KMS-11 (cell line): ENCODE measurements around the gene DUSP8.

Experiments
- H2AFZ ChIP-seq: fragments of 200-600 bp; sonication (generic); 2 replicates; pipeline ENCODE4 v1.6.1; 2016; ENCODE audit warnings: antibody characterized with exemption, mixed run types, low read depth
- H3K27ac ChIP-seq: fragments of 200-600 bp; sonication (generic); 2 replicates; pipeline ENCODE4 v1.6.1; 2016; ENCODE audit warnings: mild to moderate bottlenecking, mixed run types
- H3K27me3 ChIP-seq: fragments of 200-600 bp; sonication (generic); 2 replicates; pipeline ENCODE4 v1.6.1; 2017; ENCODE audit warnings: mild to moderate bottlenecking, low read depth, mixed run types, moderate library complexity; ENCODE audit not compliant: insufficient read depth
- H3K36me3 ChIP-seq: fragments of 200-600 bp; sonication (generic); 2 replicates; pipeline ENCODE4 v1.6.1; 2017; ENCODE audit warnings: mild to moderate bottlenecking, mixed run types; ENCODE audit not compliant: insufficient read depth
- H3K4me1 ChIP-seq: fragments of 200-600 bp; sonication (generic); 2 replicates; pipeline ENCODE4 v1.6.1; 2016; ENCODE audit warnings: mild to moderate bottlenecking, low read depth, mixed run types; ENCODE audit not compliant: poor library complexity, severe bottlenecking
- H3K4me2 ChIP-seq: fragments of 200-600 bp; sonication (generic); 2 replicates; pipeline ENCODE4 v1.7.0; 2016; ENCODE audit warnings: mild to moderate bottlenecking, mixed run types
- H3K4me3 ChIP-seq: fragments of 200-600 bp; sonication (generic); IDR thresholded peaks from 2 replicates; pipeline ENCODE4 v1.6.1; 2017; ENCODE audit warnings: low read depth, low read length, mixed read lengths; ENCODE audit not compliant: insufficient read depth
- H3K79me2 ChIP-seq: fragments of 200-600 bp; sonication (generic); 2 replicates; pipeline ENCODE4 v1.6.1; 2016; ENCODE audit warnings: low read depth, mixed run types; ENCODE audit not compliant: insufficient read depth
- H3K9ac ChIP-seq: fragments of 200-600 bp; sonication (generic); 2 replicates; pipeline ENCODE4 v1.6.1; 2016; ENCODE audit warnings: mild to moderate bottlenecking, mixed run types
- H4K20me1 ChIP-seq: fragments of 200-600 bp; sonication (generic); 2 replicates; pipeline ENCODE4 v1.6.1; 2016; ENCODE audit warnings: mild to moderate bottlenecking, mixed run types; ENCODE audit not compliant: insufficient read depth
- TF ChIP-seq, protein P1 (sequence below): fragments of 200-600 bp; sonication (generic); conservative IDR thresholded peaks from 2 replicates; pipeline ENCODE4 v1.6.1; 2017; ENCODE audit warnings: low read depth, mild to moderate bottlenecking, antibody characterized with exemption, low read length, moderate library complexity, mixed read lengths

DUSP8 gene

DNA sequence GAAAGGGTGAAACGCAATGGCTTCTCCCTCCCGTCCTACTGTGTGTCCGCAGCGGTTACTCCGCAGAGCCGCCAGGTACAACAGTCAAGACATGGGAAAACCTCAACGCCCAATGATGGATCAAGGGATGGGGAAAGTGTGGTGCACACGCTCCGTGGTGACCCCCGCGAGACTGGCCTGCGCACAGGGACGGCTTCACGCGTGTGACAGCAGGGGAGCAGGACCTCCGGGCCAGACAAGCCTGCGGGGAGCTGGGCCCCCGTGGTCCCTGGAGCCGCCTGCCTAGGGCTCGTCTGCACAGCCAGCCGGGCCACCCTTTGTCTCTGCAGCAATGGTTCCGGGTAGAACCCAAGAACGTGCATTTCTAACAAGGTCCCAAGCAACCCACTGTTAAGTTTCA is 53.8 kb downstream of the DUSP8 start:
- Histone ChIP-seq H3K79me2 (no peaks in the 10 kb centered on the region), H3K9ac (no peak overlapping the region), H3K27ac (no peak overlapping the region), H2AFZ (no peak overlapping the region), H4K20me1 (no peaks in the 10 kb centered on the region), H3K36me3 (no peaks in the 10 kb centered on the region), H3K4me2 (no peak overlapping the region), H3K4me3 (no peak overlapping the region), H3K4me1 (no peaks in the 10 kb centered on the region), H3K27me3 (no peaks in the 10 kb centered on the region)
- TF ChIP-seq, protein P1, sequence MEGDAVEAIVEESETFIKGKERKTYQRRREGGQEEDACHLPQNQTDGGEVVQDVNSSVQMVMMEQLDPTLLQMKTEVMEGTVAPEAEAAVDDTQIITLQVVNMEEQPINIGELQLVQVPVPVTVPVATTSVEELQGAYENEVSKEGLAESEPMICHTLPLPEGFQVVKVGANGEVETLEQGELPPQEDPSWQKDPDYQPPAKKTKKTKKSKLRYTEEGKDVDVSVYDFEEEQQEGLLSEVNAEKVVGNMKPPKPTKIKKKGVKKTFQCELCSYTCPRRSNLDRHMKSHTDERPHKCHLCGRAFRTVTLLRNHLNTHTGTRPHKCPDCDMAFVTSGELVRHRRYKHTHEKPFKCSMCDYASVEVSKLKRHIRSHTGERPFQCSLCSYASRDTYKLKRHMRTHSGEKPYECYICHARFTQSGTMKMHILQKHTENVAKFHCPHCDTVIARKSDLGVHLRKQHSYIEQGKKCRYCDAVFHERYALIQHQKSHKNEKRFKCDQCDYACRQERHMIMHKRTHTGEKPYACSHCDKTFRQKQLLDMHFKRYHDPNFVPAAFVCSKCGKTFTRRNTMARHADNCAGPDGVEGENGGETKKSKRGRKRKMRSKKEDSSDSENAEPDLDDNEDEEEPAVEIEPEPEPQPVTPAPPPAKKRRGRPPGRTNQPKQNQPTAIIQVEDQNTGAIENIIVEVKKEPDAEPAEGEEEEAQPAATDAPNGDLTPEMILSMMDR, result no peak

DNA sequence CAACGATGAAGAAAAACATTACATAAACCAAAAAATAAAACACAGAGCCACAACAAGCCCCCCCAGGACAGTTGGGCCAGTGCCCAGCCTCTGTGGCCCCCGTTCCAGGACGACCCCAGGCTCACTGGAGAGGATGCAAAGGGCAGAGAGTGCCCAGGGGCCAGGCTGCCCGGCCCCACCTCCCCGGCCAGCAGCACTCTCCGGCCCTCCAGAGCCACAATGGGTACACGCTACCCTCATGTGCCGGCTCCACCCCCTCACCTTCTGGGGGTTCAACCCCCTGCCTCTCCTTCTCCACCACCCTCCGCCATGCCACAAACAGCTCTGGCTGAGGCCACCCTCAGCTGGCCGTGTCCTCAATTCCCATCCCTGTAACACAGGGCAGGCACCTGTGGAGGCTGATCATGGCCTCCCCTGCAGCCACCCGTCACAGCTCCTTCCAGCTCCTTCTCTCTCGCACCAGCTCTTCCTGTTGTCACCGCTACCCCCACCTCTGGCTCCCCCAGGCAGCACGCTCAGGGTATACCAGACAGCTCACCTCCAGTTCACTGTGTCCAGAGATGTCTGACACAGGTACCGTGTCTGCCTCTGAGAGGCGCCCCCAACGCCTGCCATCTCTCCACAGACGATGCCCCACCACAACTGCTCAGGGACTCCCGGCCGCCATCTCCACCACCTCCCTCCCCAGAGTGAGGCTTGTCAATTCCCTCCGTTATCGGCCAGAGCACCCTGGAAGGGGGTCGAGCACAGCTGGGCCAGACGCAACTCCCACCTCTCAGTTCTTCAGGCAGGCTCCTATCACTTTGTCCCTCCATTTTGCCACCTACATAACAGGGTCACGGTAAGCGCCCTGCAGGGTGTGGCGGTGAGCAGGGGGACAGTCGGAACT is 54.7 kb downstream of the DUSP8 start:
- Histone ChIP-seq H4K20me1 (no peaks in the 10 kb centered on the region), H3K27ac (no peak overlapping the region), H3K27me3 (no peaks in the 10 kb centered on the region), H3K4me3 (no peak overlapping the region), H3K4me2 (no peak overlapping the region), H3K79me2 (no peaks in the 10 kb centered on the region), H3K4me1 (no peaks in the 10 kb centered on the region), H3K9ac (no peak overlapping the region), H3K36me3 (no peaks in the 10 kb centered on the region), H2AFZ (no peak overlapping the region)
- TF ChIP-seq, protein P1, result no peak

DNA sequence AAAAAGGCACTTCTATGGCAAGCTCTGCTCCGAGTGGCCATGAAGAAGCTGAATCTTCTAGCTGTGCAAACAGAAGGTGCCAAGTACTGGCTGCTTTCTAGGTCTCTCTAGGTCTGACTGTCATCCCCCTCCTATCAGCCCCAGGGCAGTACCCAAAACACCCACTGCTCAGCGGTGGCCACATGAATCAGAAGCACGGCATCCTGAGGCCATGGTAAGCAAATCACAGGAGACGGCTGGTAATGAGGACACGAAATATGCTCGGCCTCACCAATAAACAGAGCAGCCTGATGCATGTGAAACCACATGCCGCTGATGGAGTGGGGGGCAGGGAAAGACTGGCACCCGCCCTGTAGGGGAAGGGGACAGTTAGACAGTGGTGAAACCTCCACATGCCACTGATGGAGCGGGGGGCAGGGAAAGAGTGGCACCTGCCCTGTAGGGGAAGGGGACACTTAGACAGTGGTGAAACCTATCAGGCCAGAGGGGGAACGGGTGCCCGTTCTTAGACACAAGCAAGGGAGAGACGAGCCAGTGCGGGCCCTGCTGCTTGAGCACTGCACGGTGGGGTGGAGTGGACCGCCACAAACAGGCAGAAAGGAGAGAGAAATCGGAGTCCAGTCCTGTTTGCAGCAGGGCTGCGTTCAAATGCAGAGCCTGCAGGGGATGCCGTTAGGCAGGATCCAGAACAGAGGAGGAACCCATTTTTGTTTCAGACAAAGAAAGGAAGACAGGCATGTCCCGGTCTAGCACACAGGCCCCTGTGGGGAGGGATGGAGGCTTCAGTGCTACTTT is 55.6 kb downstream of the DUSP8 start:
- TF ChIP-seq, protein P1, result no peak
- no peaks in the 10 kb centered on the region for H3K27me3 ChIP-seq
- H3K9ac ChIP-seq, result no peak overlapping the region
- no peaks in the 10 kb centered on the region for H4K20me1 ChIP-seq
- H3K4me2 ChIP-seq, result no peak overlapping the region
- H3K4me1 ChIP-seq, result no peaks in the 10 kb centered on the region
- no peak overlapping the region for H3K4me3 ChIP-seq
- no peaks in the 10 kb centered on the region for H3K36me3 ChIP-seq
- H3K79me2 ChIP-seq, result no peaks in the 10 kb centered on the region
- no peak overlapping the region for H2AFZ ChIP-seq
- no peak overlapping the region for H3K27ac ChIP-seq

DNA sequence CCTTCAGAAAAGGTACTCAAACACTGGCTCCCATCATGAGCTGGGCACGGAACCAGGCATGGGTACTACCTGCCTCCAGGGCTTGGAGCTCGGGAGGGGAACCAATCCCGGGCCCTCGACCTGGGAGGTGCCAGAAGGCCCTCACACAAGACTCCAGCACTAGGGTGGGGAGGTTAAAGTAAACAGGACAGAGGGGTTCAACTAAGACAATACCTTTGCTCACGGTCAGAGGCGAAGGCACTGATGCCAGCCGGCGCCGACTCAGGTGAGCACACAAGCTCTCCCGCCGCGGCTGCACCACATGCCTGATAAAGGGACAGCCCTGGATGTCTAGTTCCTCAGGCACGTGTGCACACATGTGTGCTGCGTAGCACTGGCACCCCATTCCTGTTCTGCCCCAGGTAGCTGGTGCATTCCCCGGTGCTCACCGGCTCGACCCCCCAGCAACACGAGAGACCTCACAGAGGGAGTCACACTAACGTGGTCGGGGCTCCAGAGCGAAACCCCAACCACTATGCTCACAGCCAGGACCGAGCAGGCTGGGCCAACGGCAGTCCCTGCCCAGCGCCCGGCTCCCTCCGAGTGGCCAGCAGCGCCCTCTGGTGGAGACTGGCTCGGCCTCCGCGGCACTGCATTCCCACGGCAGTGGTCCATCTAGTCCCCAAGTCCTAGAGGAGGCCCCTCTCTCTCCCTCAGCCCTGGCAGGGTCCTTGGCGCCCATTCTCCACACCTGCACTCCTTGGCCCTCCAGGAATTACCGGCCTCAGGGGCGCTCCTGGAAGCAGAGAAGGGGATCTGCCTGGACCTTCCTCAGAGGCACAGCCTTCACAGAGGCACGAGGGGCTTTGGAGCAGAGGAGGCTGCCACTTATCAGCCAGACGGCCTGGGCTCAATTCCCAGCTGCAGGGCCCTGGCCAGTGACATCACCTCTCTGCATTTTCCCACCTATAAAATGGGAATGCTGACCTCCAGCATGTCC is 56.7 kb downstream of the DUSP8 start:
- Histone ChIP-seq H3K4me3 (no peak overlapping the region), H3K36me3 (no peaks in the 10 kb centered on the region), H3K4me1 (no peaks in the 10 kb centered on the region), H3K27me3 (no peaks in the 10 kb centered on the region), H3K27ac (no peak overlapping the region), H3K4me2 (no peak overlapping the region), H3K9ac (no peak overlapping the region), H2AFZ (no peak overlapping the region), H3K79me2 (no peaks in the 10 kb centered on the region), H4K20me1 (no peaks in the 10 kb centered on the region)
- TF ChIP-seq, protein P1, result 0 out of 2 replicates have a peak, but pooled peaks have one; percentile 28
